Effector CD8-positive, alpha-beta T cell (primary cell): ENCODE data around the gene MSTO1.
"Not testable (repeated sequence)": the region's sequence is repeated elsewhere in the genome, so short reads cannot be mapped to it uniquely, and the experiment has no call there.

ENCODE experiments used
- DNase-seq: peaks from one replicate; lab custom pipeline; 2025; lab: John Stamatoyannopoulos, UW

Gene MSTO1

GRCh38 chr1:155613226-155613625, 3.2 kb downstream of the MSTO1 start:
- DNase-seq: not testable (repeated sequence)

- no peak for DNase-seq
Observed at GRCh38 chr1:155622191-155622590, 12.2 kb downstream of the MSTO1 start.

- no peak for DNase-seq
Observed at GRCh38 chr1:155623357-155623756, 13.3 kb downstream of the MSTO1 start.

- DNase-seq: not testable (repeated sequence)
Observed at GRCh38 chr1:155626428-155626827, 16.4 kb downstream of the MSTO1 start.

GRCh38 chr1:155636397-155637153, 26.6 kb downstream of the MSTO1 start:
- DNase-seq: no peak

- DNase-seq: no peak
Observed at GRCh38 chr1:155640367-155640766, 30.3 kb downstream of the MSTO1 start.

- not testable (repeated sequence) for DNase-seq
Observed at GRCh38 chr1:155642559-155643180, 32.7 kb downstream of the MSTO1 start.

GRCh38 chr1:155643230-155643629, 33.2 kb downstream of the MSTO1 start:
- DNase-seq: no peak

- no peak for DNase-seq
Observed at GRCh38 chr1:155645034-155645598, 35.1 kb downstream of the MSTO1 start.

- no peak for DNase-seq
Observed at GRCh38 chr1:155645648-155646047, 35.6 kb downstream of the MSTO1 start.

GRCh38 chr1:155646307-155646706, 36.3 kb downstream of the MSTO1 start:
- DNase-seq: no peak

- no peak for DNase-seq
Observed at GRCh38 chr1:155648207-155649147, 38.5 kb downstream of the MSTO1 start.

GRCh38 chr1:155649676-155650075, 39.7 kb downstream of the MSTO1 start:
- no peak for DNase-seq

GRCh38 chr1:155650231-155650757, 40.3 kb downstream of the MSTO1 start:
- DNase-seq: no peak

GRCh38 chr1:155651861-155652661, 42.0 kb downstream of the MSTO1 start:
- DNase-seq: no peak

GRCh38 chr1:155652951-155653350, 42.9 kb downstream of the MSTO1 start:
- no peak for DNase-seq

- DNase-seq: no peak
Observed at GRCh38 chr1:155657463-155657862, 47.4 kb downstream of the MSTO1 start.

GRCh38 chr1:155661239-155661638, 51.2 kb downstream of the MSTO1 start:
- not testable (repeated sequence) for DNase-seq
